Neural crest cell (in vitro differentiated cells): ENCODE measurements around the gene CACNA2D4. TPM values are rescaled to one million over a fixed set of nuclear protein-coding genes. Genes with fewer than 3 reads are reported as not detected.

Source experiments
- DNase-seq: peaks from one replicate; pipeline ENCODE4 v3.0.0; 2021; ENCODE audit warnings: low read depth, mixed read lengths, low spot score
- H3K27ac Mint-ChIP-seq: one replicate; pipeline ENCODE4 v1.8.0; 2021; ENCODE audit warnings: mild to moderate bottlenecking, mixed read lengths; ENCODE audit not compliant: unreplicated experiment
- H3K27me3 Mint-ChIP-seq: 2 replicates; pipeline ENCODE4 v1.8.0; 2021; ENCODE audit warnings: low read depth, mild to moderate bottlenecking, mixed read lengths
- H3K36me3 Mint-ChIP-seq: 2 replicates; pipeline ENCODE4 v1.8.0; 2021; ENCODE audit warnings: low read depth, mild to moderate bottlenecking, mixed read lengths
- H3K4me1 Mint-ChIP-seq: 2 replicates; pipeline ENCODE4 v1.8.0; 2021; ENCODE audit warnings: mixed read lengths
- H3K4me3 Mint-ChIP-seq: one replicate; pipeline ENCODE4 v1.8.0; 2021; ENCODE audit warnings: mild to moderate bottlenecking, mixed read lengths
- H3K9me3 Mint-ChIP-seq: 2 replicates; pipeline ENCODE4 v1.8.0; 2021; ENCODE audit warnings: mixed read lengths
- CTCF ChIP-seq: fragments of 200-600 bp; sonication (generic); conservative IDR thresholded peaks from 2 replicates; pipeline ENCODE4 v1.5.0; 2021; ENCODE audit warnings: antibody characterized with exemption, mild to moderate bottlenecking
- total RNA-seq: library from RNA; stranded (reverse); gene quantifications from 2 replicates; pipeline ENCODE4 v1.2.1, GENCODE V29; 2021

CACNA2D4 gene
- total RNA-seq, 1 donor from 2014 or later: 0.72 TPM

GRCh38 chr12:1876086-1876485 is 42.4 kb downstream of the CACNA2D4 start:
- no peak for TF ChIP-seq CTCF
- H3K36me3 Mint-ChIP-seq: no peaks in the 10 kb centered on the region
- H3K9me3 Mint-ChIP-seq: no peaks in the 10 kb centered on the region
- H3K4me1 Mint-ChIP-seq: peaks cover 15% of the 10 kb centered on the region
- no peak overlapping the region for H3K27ac Mint-ChIP-seq
- DNase-seq: no peak
- H3K4me3 Mint-ChIP-seq: no peak overlapping the region
- no peaks in the 10 kb centered on the region for H3K27me3 Mint-ChIP-seq

GRCh38 chr12:1875608-1876007 is 42.8 kb downstream of the CACNA2D4 start:
- Mint-ChIP-seq H3K27ac (no peak overlapping the region), H3K9me3 (no peaks in the 10 kb centered on the region), H3K4me1 (peaks cover 15% of the 10 kb centered on the region), H3K36me3 (no peaks in the 10 kb centered on the region), H3K4me3 (no peak overlapping the region), H3K27me3 (no peaks in the 10 kb centered on the region)
- DNase-seq: no peak
- no peak for TF ChIP-seq CTCF

GRCh38 chr12:1873531-1874510 is 44.6 kb downstream of the CACNA2D4 start:
- H3K4me3 Mint-ChIP-seq: no peak overlapping the region
- H3K4me1 Mint-ChIP-seq: peaks cover 15% of the 10 kb centered on the region
- H3K36me3 Mint-ChIP-seq: no peaks in the 10 kb centered on the region
- no peak for TF ChIP-seq CTCF
- H3K27me3 Mint-ChIP-seq: peaks cover 2% of the 10 kb centered on the region
- H3K27ac Mint-ChIP-seq: no peak overlapping the region
- no peak for DNase-seq
- H3K9me3 Mint-ChIP-seq: no peaks in the 10 kb centered on the region

GRCh38 chr12:1872448-1872847 is 46.0 kb downstream of the CACNA2D4 start:
- H3K4me3 Mint-ChIP-seq: no peak overlapping the region
- TF ChIP-seq CTCF: no peak
- no peaks in the 10 kb centered on the region for H3K9me3 Mint-ChIP-seq
- H3K27me3 Mint-ChIP-seq: peaks cover 2% of the 10 kb centered on the region
- H3K27ac Mint-ChIP-seq: no peak overlapping the region
- H3K4me1 Mint-ChIP-seq: peaks cover 15% of the 10 kb centered on the region
- H3K36me3 Mint-ChIP-seq: no peaks in the 10 kb centered on the region
- DNase-seq: no peak

- no peak for TF ChIP-seq CTCF
- H3K36me3 Mint-ChIP-seq: no peaks in the 10 kb centered on the region
- H3K4me3 Mint-ChIP-seq: no peak overlapping the region
- H3K27me3 Mint-ChIP-seq: peaks cover 2% of the 10 kb centered on the region
- H3K27ac Mint-ChIP-seq: no peak overlapping the region
- DNase-seq: no peak
- H3K4me1 Mint-ChIP-seq: peaks cover 15% of the 10 kb centered on the region
- no peaks in the 10 kb centered on the region for H3K9me3 Mint-ChIP-seq
Measured at GRCh38 chr12:1872001-1872400, 46.5 kb downstream of the CACNA2D4 start.
